Measurements from ENCODE around the gene REEP2. TPM values are rescaled to one million over a fixed set of nuclear protein-coding genes. Genes with fewer than 3 reads are reported as not detected.
"Not testable (repeated sequence)": the region's sequence is repeated elsewhere in the genome, so short reads cannot be mapped to it uniquely, and the experiment has no call there.

Gene REEP2
- total RNA-seq, 1 experiment from 2014 or later: 8.4 TPM

DNA sequence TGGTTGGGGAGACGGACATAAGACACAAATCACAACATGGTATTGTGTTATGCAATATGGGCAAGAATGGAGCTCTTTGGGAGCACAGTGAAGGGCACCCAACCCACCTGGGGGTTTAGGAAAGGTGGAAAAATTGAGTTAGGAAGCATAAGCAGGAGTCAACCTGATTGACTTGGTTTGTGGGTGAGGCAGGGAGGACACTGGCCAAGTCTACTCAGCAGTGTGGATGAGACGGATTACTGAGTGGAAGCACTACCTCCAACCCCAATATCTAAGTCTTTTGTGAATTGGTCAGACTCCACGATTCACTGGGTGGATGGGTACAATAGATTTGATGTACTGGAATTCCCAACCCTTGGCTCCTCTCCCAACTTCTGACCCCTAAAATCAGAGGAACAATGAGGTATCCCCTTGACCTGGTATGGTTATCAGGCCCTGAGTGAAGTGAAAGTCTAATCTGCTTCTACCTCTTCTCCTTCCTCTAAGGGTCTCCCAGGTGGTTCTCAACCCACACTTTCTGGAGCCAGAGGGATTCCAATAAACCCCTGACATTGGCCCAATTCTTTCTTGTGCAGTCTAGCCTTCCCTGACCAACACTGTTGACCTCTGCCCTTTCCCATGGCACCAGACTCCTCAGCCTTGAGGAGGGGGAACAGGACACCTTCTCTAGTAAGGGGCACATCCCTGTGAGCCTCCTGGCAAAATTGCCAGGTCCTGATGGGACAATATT lies 31.6 kb downstream of the REEP2 start:
- POLR2A ChIA-PET (ENCODE audit: low non-redundant PET): interaction anchor here (0.6 kb wide), 1 partner anchor 12 kb away, joined by 3 read pairs; no protein-coding TSS in a partner anchor
- Histone ChIP-seq H3K36me3 (ENCODE audit: insufficient read depth, low read length, poor library complexity, severe bottlenecking) (peaks cover 23% of the 10 kb centered on the region), H3K9me3 (ENCODE audit: low read depth, low read length, poor library complexity, severe bottlenecking) (no peaks in the 10 kb centered on the region), H3K27me3 (replicated peaks; ENCODE audit: insufficient read depth, low read depth, low read length, poor library complexity) (no peaks in the 10 kb centered on the region), H3K4me1 (ENCODE audit: insufficient read depth, low read length, poor library complexity, severe bottlenecking) (peaks cover 7% of the 10 kb centered on the region), H3K27ac (ENCODE audit: low read depth, low read length, poor library complexity, severe bottlenecking) (no peak overlapping the region), H3K4me3 (ENCODE audit: low read depth, low read length, poor library complexity, severe bottlenecking) (no peak overlapping the region)
- CTCF ChIA-PET: no interaction called here
- no TSS peak for BruUV-seq (replicated peaks)
- intact Hi-C loops (cut with micrococcal nuclease; ENCODE audit: unreplicated experiment): no loop called here
- peak; percentile 50 for DNase-seq (ENCODE audit: low spot score)
- TF ChIP-seq, protein P1, sequence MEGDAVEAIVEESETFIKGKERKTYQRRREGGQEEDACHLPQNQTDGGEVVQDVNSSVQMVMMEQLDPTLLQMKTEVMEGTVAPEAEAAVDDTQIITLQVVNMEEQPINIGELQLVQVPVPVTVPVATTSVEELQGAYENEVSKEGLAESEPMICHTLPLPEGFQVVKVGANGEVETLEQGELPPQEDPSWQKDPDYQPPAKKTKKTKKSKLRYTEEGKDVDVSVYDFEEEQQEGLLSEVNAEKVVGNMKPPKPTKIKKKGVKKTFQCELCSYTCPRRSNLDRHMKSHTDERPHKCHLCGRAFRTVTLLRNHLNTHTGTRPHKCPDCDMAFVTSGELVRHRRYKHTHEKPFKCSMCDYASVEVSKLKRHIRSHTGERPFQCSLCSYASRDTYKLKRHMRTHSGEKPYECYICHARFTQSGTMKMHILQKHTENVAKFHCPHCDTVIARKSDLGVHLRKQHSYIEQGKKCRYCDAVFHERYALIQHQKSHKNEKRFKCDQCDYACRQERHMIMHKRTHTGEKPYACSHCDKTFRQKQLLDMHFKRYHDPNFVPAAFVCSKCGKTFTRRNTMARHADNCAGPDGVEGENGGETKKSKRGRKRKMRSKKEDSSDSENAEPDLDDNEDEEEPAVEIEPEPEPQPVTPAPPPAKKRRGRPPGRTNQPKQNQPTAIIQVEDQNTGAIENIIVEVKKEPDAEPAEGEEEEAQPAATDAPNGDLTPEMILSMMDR (conservative IDR thresholded peaks at IDR 0.05; ENCODE audit: low read depth, low read length): no peak
- no peak for TF ChIP-seq EZH2 (IDR thresholded peaks at IDR 0.05; ENCODE audit: borderline replicate concordance, low read depth, low read length, poor library complexity, severe bottlenecking)

DNA sequence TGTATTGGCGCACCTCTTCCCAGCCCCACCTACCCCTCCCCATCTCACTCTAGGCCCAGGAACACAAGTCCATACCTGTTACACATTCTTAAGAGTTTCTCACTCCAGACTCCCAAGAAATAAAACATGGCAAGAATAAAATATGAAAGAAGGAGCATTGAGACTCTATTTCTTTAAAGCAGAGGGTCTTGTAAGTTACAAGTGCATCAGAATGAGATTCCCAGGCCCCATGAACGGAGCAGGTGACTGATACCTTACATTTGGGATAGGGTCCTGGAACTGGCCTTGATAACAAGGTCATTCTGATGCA lies 32.1 kb downstream of the REEP2 start:
- no peak for TF ChIP-seq EZH2 (IDR thresholded peaks at IDR 0.05; ENCODE audit: borderline replicate concordance, low read depth, low read length, poor library complexity, severe bottlenecking)
- TF ChIP-seq, protein P1 (conservative IDR thresholded peaks at IDR 0.05; ENCODE audit: low read depth, low read length): no peak
- Histone ChIP-seq H3K9me3 (ENCODE audit: low read depth, low read length, poor library complexity, severe bottlenecking) (no peaks in the 10 kb centered on the region), H3K27ac (ENCODE audit: low read depth, low read length, poor library complexity, severe bottlenecking) (no peak overlapping the region), H3K4me3 (ENCODE audit: low read depth, low read length, poor library complexity, severe bottlenecking) (no peak overlapping the region), H3K36me3 (ENCODE audit: insufficient read depth, low read length, poor library complexity, severe bottlenecking) (peaks cover 23% of the 10 kb centered on the region), H3K4me1 (ENCODE audit: insufficient read depth, low read length, poor library complexity, severe bottlenecking) (peaks cover 7% of the 10 kb centered on the region), H3K27me3 (replicated peaks; ENCODE audit: insufficient read depth, low read depth, low read length, poor library complexity) (no peaks in the 10 kb centered on the region)
- intact Hi-C loops (cut with micrococcal nuclease; ENCODE audit: unreplicated experiment): no loop called here
- CTCF ChIA-PET: no interaction called here
- no peak for DNase-seq (ENCODE audit: low spot score)
- POLR2A ChIA-PET (ENCODE audit: low non-redundant PET): interaction anchor here (0.5 kb wide), 1 partner anchor 108 kb away, joined by 5 read pairs; no protein-coding TSS in a partner anchor
- no TSS peak for BruUV-seq (replicated peaks)

DNA sequence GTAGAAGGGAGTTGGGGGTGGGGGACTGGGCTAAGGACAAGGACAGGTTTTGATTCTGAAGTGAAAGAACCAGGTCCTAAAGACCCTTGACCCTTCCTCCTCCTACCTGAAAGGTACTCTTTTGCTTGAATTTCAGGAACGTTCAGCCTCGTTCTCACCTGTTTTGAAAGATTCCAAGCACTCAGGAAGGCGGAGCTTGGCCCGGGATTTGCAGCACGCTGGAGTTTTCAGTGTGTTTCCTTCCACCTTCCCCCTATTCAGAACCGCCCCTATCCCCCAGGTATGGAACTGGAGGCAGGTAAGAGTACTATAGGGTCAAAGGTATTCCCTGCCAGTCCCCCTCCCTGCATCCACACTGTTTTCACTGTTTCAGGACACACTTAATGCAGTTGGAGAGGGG lies 33.5 kb downstream of the REEP2 start:
- DNase-seq (ENCODE audit: low spot score): no peak
- H3K4me1 ChIP-seq (ENCODE audit: insufficient read depth, low read length, poor library complexity, severe bottlenecking): peaks cover 7% of the 10 kb centered on the region
- no peak overlapping the region for H3K4me3 ChIP-seq (ENCODE audit: low read depth, low read length, poor library complexity, severe bottlenecking)
- intact Hi-C loops (cut with micrococcal nuclease; ENCODE audit: unreplicated experiment): no loop called here
- H3K36me3 ChIP-seq (ENCODE audit: insufficient read depth, low read length, poor library complexity, severe bottlenecking): peaks cover 15% of the 10 kb centered on the region
- CTCF ChIA-PET: no interaction called here
- H3K27me3 ChIP-seq (replicated peaks; ENCODE audit: insufficient read depth, low read depth, low read length, poor library complexity): no peaks in the 10 kb centered on the region
- BruUV-seq (replicated peaks): no TSS peak
- POLR2A ChIA-PET (ENCODE audit: low non-redundant PET): no interaction called here
- H3K27ac ChIP-seq (ENCODE audit: low read depth, low read length, poor library complexity, severe bottlenecking): no peak overlapping the region
- no peak for TF ChIP-seq EZH2 (IDR thresholded peaks at IDR 0.05; ENCODE audit: borderline replicate concordance, low read depth, low read length, poor library complexity, severe bottlenecking)
- TF ChIP-seq, protein P1 (conservative IDR thresholded peaks at IDR 0.05; ENCODE audit: low read depth, low read length): no peak
- no peaks in the 10 kb centered on the region for H3K9me3 ChIP-seq (ENCODE audit: low read depth, low read length, poor library complexity, severe bottlenecking)

DNA sequence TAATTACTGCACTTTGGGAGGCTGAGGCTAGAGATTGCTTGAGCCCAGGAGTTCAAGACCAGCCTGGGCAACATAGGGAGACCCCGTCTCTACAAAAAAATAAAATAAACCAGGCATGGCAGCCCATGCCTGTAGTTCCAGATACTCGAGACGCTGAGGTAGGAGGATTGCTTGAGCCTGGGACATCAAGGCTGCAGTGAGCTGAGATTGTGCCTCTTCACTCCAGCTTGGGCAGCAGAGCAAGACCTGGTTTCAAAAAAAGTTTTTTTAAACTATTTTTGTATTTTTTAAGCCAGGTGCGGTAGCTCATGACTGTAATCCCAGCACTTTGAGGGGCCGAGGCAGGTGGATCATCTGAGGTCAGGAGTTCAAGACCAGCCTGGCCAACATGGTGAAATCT lies 34.3 kb downstream of the REEP2 start:
- intact Hi-C loops (cut with micrococcal nuclease; ENCODE audit: unreplicated experiment); H3K4me3 ChIP-seq (ENCODE audit: low read depth, low read length, poor library complexity, severe bottlenecking); H3K27me3 ChIP-seq (replicated peaks; ENCODE audit: insufficient read depth, low read depth, low read length, poor library complexity); H3K27ac ChIP-seq (ENCODE audit: low read depth, low read length, poor library complexity, severe bottlenecking); H3K9me3 ChIP-seq (ENCODE audit: low read depth, low read length, poor library complexity, severe bottlenecking); BruUV-seq (replicated peaks); DNase-seq (ENCODE audit: low spot score); H3K36me3 ChIP-seq (ENCODE audit: insufficient read depth, low read length, poor library complexity, severe bottlenecking); POLR2A ChIA-PET (ENCODE audit: low non-redundant PET); H3K4me1 ChIP-seq (ENCODE audit: insufficient read depth, low read length, poor library complexity, severe bottlenecking): not testable (repeated sequence)
- CTCF ChIA-PET: interaction anchor here (0.5 kb wide), 1 partner anchor 13 kb away, joined by 6 read pairs; no protein-coding TSS in a partner anchor
